HuH-7.5 (cell line): Measurements from ENCODE around the gene ST6GALNAC2.
A peak's percentile ranks its signal among the peaks of the same experiment; 100 is the strongest.
"Not testable (repeated sequence)": the region's sequence is repeated elsewhere in the genome, so short reads cannot be mapped to it uniquely, and the experiment has no call there.

Experiments used
- DNase-seq: peaks from one replicate; pipeline ENCODE4 v3.0.0; 2011; ENCODE audit warnings: low spot score

The ST6GALNAC2 gene

GRCh38 chr17:76585649-76586593, at the start of gene ST6GALNAC2:
TSS of gene ST6GALNAC2 (minus strand) at chr17:76585860. CDS start at chr17:76585808, 52 bp downstream.
- DNase-seq, result peak; percentile 75

DNA sequence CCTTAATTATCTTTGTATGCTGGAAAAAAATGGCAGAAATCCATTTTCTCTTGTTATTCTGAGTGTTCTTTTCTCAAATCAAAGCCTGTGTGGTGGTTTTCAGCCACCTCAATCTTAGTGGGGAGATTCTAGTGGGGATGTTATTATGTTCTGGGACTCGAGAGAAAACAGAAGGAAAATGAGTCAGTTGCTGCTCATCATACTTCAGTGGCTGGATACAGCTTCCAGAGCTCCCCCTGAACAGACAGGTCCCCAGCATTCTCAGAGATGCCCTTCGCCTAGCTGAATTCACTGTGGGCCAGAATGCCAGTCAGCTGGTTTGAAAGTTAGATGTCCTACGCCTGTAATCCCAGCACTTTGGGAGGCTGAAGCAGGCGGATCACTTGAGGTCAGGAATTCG, 49.4 kb upstream of the ST6GALNAC2 start:
- no peak for DNase-seq

GRCh38 chr17:76633628-76634328, 48.1 kb upstream of the ST6GALNAC2 start:
- DNase-seq, result peak; percentile 66

DNA sequence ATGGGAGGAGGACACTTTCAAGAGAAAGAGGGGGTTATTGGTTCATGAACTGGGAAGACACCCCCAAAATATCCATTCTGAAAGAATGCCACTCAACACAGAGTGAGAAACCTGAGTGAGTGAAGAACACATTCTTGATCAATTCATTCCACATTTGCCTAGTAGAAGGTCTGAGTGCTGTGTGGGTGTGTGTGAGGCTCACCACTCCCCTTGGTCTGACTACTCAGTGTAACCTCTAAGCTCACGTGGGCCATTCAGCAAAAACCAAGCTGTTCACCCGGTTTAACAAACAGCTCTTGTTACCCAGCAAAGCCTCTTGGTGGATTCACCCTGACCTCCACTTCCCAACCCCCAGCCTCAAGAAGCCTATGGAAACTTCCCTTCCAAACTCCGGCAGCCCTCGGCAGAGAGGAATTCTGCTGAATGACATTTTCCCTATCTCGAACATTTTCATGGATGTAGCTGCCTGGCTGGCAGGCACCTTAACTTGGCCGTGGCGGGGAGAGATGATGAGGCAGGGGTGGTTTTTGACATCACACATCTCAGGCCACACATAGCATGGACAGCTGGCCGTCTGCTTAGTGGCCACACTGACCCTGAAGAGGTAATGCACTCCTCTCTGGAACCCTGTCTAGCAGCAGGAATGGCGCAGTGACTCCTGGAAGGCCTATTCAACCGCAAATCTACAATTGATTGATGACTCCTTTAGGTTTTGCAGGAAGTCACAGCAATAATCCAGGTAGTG, 46.3 kb upstream of the ST6GALNAC2 start:
- DNase-seq, result no peak

DNA sequence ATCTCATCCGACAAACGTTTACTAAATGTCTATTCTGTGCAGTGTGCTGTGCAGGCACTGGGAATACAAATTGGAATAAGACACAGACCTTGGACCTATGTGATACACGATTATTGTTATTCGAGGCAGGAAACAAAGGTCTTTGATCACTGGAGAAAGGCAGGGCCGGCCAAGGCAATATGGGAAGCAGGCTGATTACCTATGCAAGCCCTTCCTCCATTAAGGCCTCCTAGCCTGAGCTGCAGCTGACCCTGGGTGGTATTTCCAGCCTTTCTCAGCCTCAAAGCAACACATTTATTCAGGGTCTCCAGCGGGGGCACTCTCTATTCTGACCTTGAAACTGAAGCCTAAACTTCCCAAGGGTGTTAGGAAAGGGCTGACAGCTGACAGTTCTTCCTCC, 44.5 kb upstream of the ST6GALNAC2 start:
- no peak for DNase-seq

- no peak for DNase-seq
Observed at GRCh38 chr17:76627510-76627909, 41.9 kb upstream of the ST6GALNAC2 start.

- no peak for DNase-seq
Observed at GRCh38 chr17:76626442-76626841, 40.8 kb upstream of the ST6GALNAC2 start.

GRCh38 chr17:76625496-76625895, 39.8 kb upstream of the ST6GALNAC2 start:
- no peak for DNase-seq

- peak; percentile 75 for DNase-seq
Observed at GRCh38 chr17:76623271-76624146, 37.8 kb upstream of the ST6GALNAC2 start.

- DNase-seq, result no peak
Observed at GRCh38 chr17:76617838-76618237, 32.2 kb upstream of the ST6GALNAC2 start.

- DNase-seq, result no peak
Observed at GRCh38 chr17:76614912-76615617, 29.4 kb upstream of the ST6GALNAC2 start.

GRCh38 chr17:76614064-76614759, 28.6 kb upstream of the ST6GALNAC2 start:
- DNase-seq, result not testable (repeated sequence)

DNA sequence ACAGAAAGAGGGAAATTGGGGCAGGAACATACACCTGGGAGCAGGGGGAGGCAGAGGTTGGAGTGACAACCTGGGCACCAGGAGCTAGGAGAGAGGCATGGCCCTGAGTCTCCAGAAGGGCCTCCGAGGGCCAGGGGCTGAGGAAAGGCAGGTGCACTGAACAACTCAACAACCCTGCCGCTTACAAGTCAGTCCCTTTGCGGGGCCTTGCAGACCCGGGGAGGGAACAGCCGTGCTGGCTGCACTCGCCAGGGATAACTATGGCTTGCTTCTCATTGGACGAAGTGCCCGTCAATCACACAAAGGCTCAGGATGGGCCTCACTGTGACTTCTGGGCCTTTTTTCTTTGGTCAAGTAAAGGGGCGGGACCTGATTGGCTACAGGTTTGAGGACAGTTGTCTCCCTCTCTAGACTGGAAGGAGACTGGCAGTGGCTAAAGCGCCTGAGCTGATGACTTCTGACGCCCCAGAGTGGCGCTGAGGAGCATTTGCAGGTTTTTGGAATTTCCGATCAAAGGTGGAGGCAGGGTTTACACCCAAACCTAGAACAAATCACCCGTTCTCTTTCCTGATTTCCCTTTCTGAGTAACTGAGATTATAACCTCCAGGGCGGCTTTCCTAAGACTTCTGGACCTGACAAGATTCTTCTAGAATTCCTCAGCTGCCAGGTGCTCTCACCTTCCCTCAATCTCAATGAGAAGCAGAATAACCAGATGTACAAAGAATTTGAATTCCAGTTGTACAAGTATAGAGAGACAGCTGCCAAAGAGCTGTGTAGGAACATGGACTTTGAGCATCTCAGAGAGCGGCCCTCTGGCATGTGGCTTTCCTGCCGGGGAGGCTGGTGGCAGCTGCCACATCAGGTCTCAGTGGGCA, 27.6 kb upstream of the ST6GALNAC2 start:
- no peak for DNase-seq

GRCh38 chr17:76612465-76612864, 26.8 kb upstream of the ST6GALNAC2 start:
- no peak for DNase-seq

DNA sequence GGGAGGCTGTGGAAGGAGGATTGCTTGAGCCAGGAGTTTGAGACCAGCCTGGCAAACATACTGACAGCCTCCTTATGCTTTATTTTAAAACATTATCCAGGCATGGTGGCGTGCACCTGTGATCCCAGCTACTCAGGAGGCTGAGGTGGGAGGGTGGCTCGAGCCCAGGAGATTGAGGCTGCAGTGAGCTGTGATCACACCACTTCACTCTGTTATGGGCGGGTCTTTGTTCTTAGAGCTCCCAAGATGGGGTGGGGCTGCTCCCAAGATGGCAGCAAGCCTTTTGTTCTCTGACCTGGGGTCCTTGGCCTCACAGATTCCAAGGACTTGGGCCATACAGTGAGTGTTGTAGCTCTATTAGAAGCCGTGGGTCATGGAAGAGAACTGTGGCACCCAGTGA, 26.1 kb upstream of the ST6GALNAC2 start:
- no peak for DNase-seq

DNA sequence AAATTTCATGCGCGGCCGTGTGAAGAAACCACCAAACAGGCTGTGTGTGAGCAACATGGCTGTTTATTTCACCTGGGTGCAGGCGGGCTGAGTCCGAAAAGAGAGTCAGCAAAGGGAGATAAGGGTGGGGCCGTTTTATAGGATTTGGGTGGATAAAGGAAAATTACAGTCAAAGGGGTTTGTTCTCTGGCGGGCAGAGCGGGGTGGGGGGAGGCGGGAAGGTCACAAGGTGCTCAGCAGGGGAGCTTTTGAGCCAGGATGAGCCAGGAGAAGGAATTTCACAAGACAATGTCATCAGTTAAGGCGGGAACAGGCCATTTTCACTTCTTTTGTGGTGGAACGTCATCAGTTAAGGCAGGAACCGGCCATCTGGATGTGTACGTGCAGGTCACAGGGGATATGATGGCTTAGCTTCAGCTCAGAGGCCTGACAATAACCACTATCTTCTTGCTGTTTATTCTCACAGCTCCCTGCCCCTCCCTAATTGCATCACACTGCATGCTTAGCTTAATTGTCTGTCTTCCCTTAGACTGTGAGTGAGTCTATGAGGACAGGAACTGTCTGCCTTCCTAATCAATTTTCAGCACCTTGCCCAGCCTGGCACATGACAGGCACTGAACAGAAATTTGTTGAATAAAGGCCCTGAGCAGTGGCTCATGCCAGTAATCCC, 25.6 kb upstream of the ST6GALNAC2 start:
- not testable (repeated sequence) for DNase-seq

GRCh38 chr17:76606685-76607084, 21.0 kb upstream of the ST6GALNAC2 start:
- not testable (repeated sequence) for DNase-seq

DNA sequence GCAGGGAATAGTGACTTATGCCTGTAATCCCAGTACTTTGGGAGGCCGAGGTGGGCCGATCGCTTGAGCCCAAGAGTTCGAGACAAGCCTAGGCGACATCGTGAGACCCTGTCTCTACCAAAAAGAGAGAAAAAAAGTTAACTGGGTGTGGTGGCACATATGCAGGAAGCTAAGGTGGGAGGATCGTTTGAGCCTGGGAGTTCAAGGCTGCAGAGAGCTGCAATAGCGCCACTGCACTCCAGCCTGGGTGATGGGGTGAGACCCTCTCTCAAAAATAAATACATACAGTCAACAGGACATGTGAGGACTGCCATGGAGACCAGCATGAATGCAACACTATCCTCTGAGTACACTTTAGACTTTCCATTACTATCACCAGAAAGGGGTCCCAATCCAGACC, 15.4 kb upstream of the ST6GALNAC2 start:
- DNase-seq, result no peak
